ENCODE measurements around the gene MKS1.
A peak's percentile ranks its signal among the peaks of the same experiment; 100 is the strongest.

Gene MKS1

GRCh38 chr17:58192612-58193011, 26.4 kb downstream of the MKS1 start, which contains the start of gene EPX:
Gene EPX, plus strand, starts transcription at chr17:58192726. Its CDS starts 121 bp downstream, at chr17:58192847.
- ChIA-PET CTCF (no interaction called here), POLR2A (no interaction called here)
- no peak for DNase-seq (ENCODE audit: low read depth, low spot score)
- no peak within 1 kb of the TSS for H3K4me3 ChIP-seq (ENCODE audit: low read depth, low read length)
- no peak for TF ChIP-seq CTCF (IDR thresholded peaks at IDR 0.05; ENCODE audit: insufficient read depth, low read length, missing control alignments)

GRCh38 chr17:58191241-58191896, 27.7 kb downstream of the MKS1 start:
- no peak for TF ChIP-seq CTCF (IDR thresholded peaks at IDR 0.05; ENCODE audit: insufficient read depth, low read length, missing control alignments)
- no peak overlapping the region for H3K4me3 ChIP-seq (ENCODE audit: low read depth, low read length)
- ChIA-PET POLR2A (no interaction called here), CTCF (interaction anchor here (0.5 to 1.4 kb wide), 2 partner anchors 9 to 30 kb away, joined by 4 to 6 read pairs; no protein-coding TSS in a partner anchor)
- no peak for DNase-seq (ENCODE audit: low read depth, low spot score)

- CTCF ChIA-PET = interaction anchor here (0.9 kb wide), 1 partner anchor 10 kb away, joined by 4 read pairs; no protein-coding TSS in a partner anchor
- POLR2A ChIA-PET = no interaction called here
- DNase-seq (ENCODE audit: low read depth, low spot score) = peak; percentile 28
- H3K4me3 ChIP-seq (ENCODE audit: low read depth, low read length) = no peak overlapping the region
- no peak for TF ChIP-seq CTCF (IDR thresholded peaks at IDR 0.05; ENCODE audit: insufficient read depth, low read length, missing control alignments)
Observed at GRCh38 chr17:58189436-58190146, 29.5 kb downstream of the MKS1 start.

GRCh38 chr17:58187675-58188074, 31.4 kb downstream of the MKS1 start:
- POLR2A ChIA-PET = no interaction called here
- CTCF ChIA-PET = no interaction called here
- H3K4me3 ChIP-seq (ENCODE audit: low read depth, low read length) = no peak overlapping the region
- no peak for TF ChIP-seq CTCF (IDR thresholded peaks at IDR 0.05; ENCODE audit: insufficient read depth, low read length, missing control alignments)
- DNase-seq (ENCODE audit: low read depth, low spot score) = no peak

- POLR2A ChIA-PET = no interaction called here
- no peak overlapping the region for H3K4me3 ChIP-seq (ENCODE audit: low read depth, low read length)
- CTCF ChIA-PET = no interaction called here
- no peak for DNase-seq (ENCODE audit: low read depth, low spot score)
- no peak for TF ChIP-seq CTCF (IDR thresholded peaks at IDR 0.05; ENCODE audit: insufficient read depth, low read length, missing control alignments)
Observed at GRCh38 chr17:58187063-58187462, 32.0 kb downstream of the MKS1 start.

GRCh38 chr17:58186591-58186990, 32.5 kb downstream of the MKS1 start:
- DNase-seq (ENCODE audit: low read depth, low spot score) = no peak
- ChIA-PET CTCF (no interaction called here), POLR2A (no interaction called here)
- TF ChIP-seq CTCF (IDR thresholded peaks at IDR 0.05; ENCODE audit: insufficient read depth, low read length, missing control alignments) = no peak
- H3K4me3 ChIP-seq (ENCODE audit: low read depth, low read length) = no peak overlapping the region

All from AG04449 (cell line).